SKM-1 treated with dmso at 0.1 percent for 144 hours (cell line): ENCODE data around the gene HIVEP1.
A peak's percentile ranks its signal among the peaks of the same experiment; 100 is the strongest.

Experiments
- DNase-seq: peaks from one replicate; lab custom pipeline; 2025; ENCODE audit not compliant: unreplicated experiment; lab: John Stamatoyannopoulos, UW

HIVEP1 gene

DNA sequence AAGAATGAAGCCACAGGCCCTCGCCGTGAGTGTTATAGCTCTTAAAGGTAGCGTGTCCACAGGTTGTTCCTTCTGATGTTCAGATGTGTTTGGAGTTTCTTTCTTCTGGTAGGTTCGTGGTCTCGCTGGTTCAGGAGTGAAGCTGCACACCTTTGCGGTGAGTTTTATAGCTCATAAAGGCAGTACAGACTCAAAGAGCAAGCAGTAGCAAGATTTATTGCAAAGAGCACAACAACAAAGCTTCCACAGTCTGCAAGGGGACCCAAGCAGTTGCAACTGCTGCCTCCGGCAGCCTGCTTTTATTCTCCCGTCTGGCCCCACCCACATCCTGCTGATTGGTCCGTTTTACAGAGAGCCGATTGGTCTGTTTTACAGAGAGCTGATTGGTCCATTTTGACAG lies 5.2 kb downstream of the HIVEP1 start:
- no peak for DNase-seq

DNA sequence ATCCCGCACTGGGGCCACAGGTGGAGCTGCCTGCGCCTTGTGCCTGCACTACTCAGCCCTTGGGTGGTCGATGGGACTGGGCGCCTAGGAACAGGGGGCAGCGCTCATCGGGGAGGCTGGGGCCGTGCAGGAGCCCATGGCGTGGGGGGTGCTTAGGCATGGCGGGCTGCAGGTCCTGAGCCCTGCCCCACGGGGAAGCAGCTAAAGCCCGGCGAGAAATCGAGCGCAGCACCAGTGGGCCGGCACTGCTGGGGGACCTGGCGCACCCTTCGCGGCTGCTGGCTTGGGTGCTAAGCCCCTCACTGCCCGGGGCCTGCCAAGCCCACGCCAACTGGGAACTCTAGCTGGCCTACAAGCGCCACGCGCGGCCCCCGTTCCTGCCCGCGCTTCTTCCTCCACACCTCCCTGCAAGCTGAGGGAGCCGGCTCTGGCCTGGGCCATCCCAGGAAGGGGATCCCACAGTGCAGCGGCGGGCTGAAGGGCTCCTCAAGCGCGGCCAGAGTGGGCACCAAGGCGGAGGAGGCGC lies 5.8 kb downstream of the HIVEP1 start:
- DNase-seq, result no peak

DNA sequence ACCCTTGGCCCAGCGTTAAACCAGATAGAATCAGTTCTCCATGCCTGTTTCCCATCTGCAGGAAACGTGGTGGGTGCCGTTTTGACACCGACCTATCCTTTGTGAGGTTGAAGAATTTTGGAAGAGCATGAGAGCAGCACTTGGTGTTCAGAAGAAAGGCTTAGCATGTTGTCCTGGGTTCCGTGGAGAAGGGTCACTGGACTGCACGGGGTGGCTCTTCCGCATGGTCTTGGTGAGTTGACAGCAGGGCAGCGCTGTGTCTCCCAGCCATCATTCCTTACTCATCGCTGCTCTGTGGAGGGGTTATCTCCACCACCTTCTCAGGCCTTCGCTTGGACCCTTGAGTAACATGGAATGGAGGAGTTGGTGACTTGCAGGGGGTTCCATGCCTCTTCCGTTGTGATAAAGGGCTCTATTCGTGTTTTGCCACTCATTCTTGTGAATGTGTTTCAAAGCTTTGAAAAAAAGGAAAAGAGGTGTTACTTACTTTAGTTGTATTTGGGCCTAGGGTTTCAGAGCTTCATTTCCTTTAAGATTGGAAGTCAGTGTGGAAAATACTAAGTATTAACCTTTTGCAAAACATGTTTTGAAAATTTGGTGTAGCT lies 8.2 kb downstream of the HIVEP1 start:
- DNase-seq, result no peak

DNA sequence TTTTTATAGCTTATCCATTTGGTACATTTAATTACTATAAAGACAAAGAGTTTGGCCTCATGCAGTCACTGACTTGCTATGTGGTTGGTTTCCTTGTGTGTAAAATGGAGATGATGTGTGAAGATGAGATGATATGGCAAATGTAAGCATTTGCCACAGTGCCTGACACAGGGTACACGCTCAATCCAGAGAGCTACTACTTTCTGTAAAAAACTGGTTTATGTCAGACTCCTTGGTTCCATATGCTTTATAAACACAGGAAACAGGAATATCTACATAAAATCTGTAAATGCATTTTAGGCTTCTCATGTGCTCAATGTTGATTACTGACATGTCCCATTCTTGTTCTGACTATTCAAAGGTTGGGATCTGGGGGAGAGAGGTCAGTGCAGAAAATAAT lies 10.4 kb downstream of the HIVEP1 start:
- DNase-seq, result no peak

- no peak for DNase-seq
These were observed 10.9 kb downstream of the HIVEP1 start for GRCh38 chr6:12022953-12023388.

- no peak for DNase-seq
These were observed 12.1 kb downstream of the HIVEP1 start for GRCh38 chr6:12024216-12024615.

- no peak for DNase-seq
These were observed 12.8 kb downstream of the HIVEP1 start for GRCh38 chr6:12024699-12025434.

DNA sequence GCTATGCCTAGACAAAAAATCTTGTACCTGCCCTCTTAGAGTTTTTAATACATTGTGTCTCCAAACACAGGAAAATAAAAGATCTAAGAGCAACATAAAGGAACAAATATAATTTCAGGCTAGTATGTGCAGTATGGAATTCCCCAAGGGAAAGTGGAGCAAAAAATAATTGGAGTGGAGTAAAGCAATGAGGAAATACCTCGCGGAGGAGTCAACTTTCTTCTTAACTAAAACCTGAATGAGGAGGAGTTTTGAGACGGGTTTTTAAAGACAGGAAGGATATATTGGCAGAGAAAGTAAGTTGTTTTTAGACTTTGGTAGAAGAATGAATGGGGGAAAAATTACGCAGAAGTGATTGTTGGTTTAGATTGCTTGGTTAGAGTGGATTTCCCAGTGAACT lies 14.0 kb downstream of the HIVEP1 start:
- no peak for DNase-seq

- no peak for DNase-seq
These were observed 14.7 kb downstream of the HIVEP1 start for GRCh38 chr6:12026833-12027232.

DNA sequence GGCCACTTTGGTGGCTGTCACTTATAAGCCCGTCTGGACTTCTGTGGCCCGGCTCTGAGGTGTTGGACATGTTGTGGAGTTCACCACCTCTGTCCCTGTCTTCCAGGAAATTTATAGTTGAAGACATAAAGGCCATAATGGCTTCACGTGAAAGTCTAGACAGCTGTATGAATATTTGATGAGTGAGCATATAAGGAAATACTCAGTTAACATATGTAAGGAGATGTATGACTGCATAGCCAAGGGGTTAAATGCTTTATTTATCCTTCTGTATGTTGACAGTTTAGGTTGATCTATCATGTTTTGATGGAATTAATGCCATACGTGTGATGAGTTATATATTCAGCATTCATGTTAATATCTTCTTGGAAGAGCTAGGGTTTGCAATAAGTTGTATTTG lies 16.1 kb downstream of the HIVEP1 start:
- DNase-seq, result no peak

DNA sequence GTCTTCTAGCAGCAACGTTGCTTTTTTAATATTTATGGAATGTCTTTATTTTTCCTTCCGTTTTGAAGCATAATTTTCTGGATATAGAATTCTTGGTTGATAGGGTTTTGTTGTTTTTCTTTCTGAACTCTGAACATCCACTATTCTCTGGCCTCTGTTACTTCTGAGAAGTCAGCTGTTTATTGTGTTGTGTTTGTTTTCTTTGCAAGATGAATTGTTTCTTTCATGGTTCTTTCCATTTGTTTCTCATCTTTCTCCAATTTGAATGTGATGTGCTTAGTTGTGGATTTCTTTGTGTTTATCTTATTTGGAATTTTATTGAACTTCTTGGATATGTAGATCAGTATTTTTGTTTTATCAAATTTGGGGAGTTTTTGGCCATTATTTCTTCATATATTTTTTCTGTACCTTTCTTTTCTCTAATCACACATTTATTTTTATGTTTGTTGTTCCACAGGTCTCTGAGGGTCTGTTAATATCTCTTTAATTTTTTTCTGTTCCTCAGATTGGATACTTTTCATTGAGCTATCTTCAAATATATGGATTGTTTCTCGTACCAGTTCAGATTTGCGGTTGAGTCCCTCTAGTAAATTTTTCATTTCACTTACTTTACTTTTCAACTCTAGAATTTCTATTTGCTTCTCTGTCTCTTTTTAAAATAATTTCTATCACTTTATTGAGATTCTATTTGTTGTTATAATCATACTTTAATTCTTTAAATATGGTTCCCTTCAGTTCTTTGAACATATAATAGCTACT lies 18.0 kb downstream of the HIVEP1 start:
- DNase-seq, result no peak

DNA sequence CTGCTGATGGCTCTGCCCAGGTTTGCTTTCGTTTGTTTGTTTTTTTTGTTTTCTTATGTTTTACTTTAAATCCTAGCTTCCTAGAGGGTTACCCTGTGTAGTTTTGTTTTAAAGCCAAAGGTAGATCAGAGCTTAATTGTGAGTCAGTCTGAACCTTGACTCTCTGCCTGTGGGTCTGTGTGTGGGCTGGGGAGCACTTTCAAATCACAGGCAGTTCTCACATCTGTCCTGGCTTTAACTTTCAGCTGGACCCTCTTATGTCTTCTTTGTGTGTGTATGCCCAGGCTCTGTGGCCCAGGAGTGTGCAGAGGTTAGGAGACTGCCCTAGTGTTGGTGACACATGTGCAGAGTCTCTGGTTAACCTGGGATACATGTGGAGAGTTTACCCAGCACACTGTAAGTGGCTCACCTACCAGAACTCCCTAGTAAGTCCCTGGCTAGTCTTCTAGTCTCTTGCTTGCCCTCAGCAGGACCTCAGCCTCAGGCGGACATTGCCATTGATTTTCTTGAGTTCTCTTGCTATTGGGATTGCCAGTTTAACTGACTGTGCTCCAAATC lies 19.0 kb downstream of the HIVEP1 start:
- no peak for DNase-seq

DNA sequence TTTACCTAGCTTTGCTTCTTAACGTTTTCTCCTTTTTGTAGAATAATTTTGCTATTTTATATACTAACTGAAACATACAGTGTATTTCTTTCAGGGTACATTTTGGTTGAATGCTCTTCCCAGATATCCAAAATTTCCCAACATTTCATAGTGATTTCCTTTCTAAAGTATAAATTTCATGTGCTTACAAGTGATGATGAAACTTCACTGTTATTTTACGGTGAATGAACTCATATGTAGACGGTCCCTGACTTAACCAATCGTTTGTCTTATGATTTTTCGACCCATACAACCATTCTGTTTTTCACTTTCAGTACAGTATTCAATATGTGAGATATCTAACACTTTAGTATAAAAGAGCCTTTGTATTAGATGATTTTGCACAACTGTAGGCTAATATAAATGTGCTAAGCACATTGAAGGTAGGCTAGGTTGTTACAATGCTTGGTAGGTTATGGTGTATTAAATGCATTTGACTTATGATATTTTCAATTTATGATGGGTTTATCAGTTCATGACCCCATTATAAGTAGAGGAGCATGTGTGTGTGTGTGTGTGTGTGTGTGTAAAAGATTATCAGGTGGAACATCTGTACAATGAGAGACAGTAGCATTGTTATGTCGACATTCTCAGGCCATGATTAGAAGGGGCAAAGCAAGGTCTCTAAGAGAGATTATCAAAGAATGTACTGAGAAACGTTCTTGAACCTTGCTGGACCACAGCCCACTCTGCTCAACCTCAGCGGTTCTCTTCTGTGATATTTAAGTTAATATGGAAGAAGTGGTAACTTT lies 20.9 kb downstream of the HIVEP1 start:
- no peak for DNase-seq

- DNase-seq, result peak; percentile 53
These were observed 21.7 kb downstream of the HIVEP1 start for GRCh38 chr6:12033770-12034169.

- DNase-seq, result no peak
These were observed 22.2 kb downstream of the HIVEP1 start for GRCh38 chr6:12034349-12034748.

DNA sequence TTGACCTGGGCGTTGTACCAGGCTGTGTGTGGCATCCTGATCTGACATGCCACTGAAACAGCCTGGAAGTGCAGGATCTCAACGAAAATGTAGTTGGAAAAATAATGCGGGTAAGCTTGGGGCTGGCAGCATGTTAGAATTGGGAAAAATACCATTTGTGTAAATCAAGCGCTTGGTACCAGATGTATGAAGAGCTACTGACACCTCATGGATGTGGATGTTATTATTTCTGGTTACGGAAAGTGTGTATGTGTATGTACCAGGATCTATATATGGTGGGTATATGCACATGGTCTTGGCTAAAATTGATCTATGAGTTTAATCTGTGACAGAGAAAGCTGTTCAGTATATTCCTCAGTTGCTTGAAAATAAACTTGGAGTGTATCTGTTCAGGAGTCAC lies 22.7 kb downstream of the HIVEP1 start:
- no peak for DNase-seq

DNA sequence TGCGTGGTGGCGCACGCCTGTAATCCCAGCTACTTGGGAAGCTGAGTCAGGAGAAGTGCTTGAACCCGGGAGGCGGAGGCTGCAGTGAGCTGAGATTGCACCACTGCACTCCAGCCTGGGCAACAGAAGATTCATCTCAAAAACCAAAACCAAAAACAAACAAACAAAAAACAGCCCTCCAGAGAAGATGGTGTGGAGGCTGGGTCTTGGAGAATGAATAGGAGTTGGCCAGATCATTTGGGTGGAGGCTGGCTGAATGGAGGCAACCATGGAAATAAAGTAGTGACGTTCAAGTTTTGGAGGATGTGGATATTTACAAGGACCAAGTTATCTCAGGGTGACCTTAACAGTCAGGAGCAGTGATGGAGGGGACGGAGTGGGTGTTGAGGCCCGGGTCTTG lies 24.7 kb downstream of the HIVEP1 start:
- DNase-seq, result no peak

- no peak for DNase-seq
These were observed 25.7 kb downstream of the HIVEP1 start for GRCh38 chr6:12037798-12038197.

DNA sequence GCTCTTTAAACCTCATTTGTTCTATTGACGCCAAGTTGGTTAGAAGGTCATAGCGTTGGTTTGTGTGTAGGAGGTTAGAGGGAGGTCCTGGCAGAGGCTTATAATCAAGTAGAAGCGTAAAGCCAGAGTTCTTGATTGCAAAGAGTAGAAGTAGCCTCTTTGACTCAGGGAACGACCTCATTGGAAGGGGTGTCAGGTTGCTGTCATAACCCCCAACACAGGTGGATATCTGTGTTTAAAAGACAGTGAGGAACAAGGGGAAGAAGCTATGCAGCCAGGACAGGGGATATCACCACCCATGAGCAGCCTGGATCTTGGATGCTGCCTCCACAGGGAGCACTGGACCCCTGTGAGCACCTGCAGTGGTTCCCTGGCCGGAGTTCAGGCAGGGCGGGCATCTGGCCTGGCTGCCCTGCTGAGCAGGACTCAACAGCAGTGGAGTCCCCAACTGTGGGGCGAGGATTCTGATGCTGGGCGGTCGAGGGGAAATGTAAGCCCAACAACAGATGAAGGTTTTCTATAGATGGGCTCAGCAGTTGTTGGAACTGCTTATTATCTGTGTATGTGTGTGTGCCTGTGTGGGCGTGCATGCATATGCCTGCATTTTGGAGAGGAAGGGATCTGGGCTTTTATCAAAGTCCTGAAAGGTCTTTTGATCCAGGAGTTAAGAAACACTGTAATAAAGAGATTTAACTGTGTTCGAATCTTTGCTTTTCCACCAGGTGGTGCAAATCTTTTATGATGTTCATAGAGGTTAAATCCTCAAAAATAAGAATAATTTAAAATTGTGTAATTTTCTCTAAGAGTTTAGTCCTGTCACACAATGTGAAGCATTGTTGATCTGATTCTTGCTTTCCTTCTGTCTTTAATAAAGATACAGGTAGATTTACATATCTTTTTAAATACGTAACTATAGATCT lies 27.7 kb downstream of the HIVEP1 start:
- no peak for DNase-seq

- DNase-seq, result no peak
These were observed 35.2 kb downstream of the HIVEP1 start for GRCh38 chr6:12047304-12047703.
